ENCODE data around the gene DBNL.

DBNL gene

GRCh38 chr7:44062180-44062902 is 17.8 kb downstream of the DBNL start:
- no peak for DNase-seq (ENCODE audit: low read depth)

- no peak for DNase-seq (ENCODE audit: low read depth)
These were observed 18.4 kb downstream of the DBNL start for GRCh38 chr7:44062903-44063295.

GRCh38 chr7:44063547-44063893 is 19.0 kb downstream of the DBNL start:
- no peak for DNase-seq (ENCODE audit: low read depth)

GRCh38 chr7:44063894-44064651 is 19.6 kb downstream of the DBNL start:
- DNase-seq (ENCODE audit: low read depth), result no peak

GRCh38 chr7:44064791-44065430 is 20.4 kb downstream of the DBNL start:
- no peak for DNase-seq (ENCODE audit: low read depth)

GRCh38 chr7:44065431-44066110 is 21.1 kb downstream of the DBNL start, which contains the start of gene PGAM2:
PGAM2 (minus strand) TSS chr7:44065567; CDS start chr7:44065529, 38 bp downstream.
- DNase-seq (ENCODE audit: low read depth), result no peak

- DNase-seq (ENCODE audit: low read depth), result no peak
These were observed 21.6 kb downstream of the DBNL start for GRCh38 chr7:44066111-44066460.

GRCh38 chr7:44066494-44067063 is 22.1 kb downstream of the DBNL start:
- DNase-seq (ENCODE audit: low read depth), result no peak

GRCh38 chr7:44067064-44067951 is 22.8 kb downstream of the DBNL start:
- no peak for DNase-seq (ENCODE audit: low read depth)

- DNase-seq (ENCODE audit: low read depth), result no peak
These were observed 23.6 kb downstream of the DBNL start for GRCh38 chr7:44068054-44068453.

GRCh38 chr7:44071726-44072363 is 27.3 kb downstream of the DBNL start:
- DNase-seq (ENCODE audit: low read depth), result no peak

- DNase-seq (ENCODE audit: low read depth), result no peak
These were observed 28.1 kb downstream of the DBNL start for GRCh38 chr7:44072364-44073231.

GRCh38 chr7:44073664-44074348 is 29.3 kb downstream of the DBNL start:
- DNase-seq (ENCODE audit: low read depth), result no peak

GRCh38 chr7:44074349-44074695 is 29.8 kb downstream of the DBNL start:
- DNase-seq (ENCODE audit: low read depth), result no peak

GRCh38 chr7:44075296-44076075 is 31.0 kb downstream of the DBNL start:
- DNase-seq (ENCODE audit: low read depth), result no peak

- no peak for DNase-seq (ENCODE audit: low read depth)
These were observed 31.8 kb downstream of the DBNL start for GRCh38 chr7:44076101-44076895.

- DNase-seq (ENCODE audit: low read depth), result no peak
These were observed 32.6 kb downstream of the DBNL start for GRCh38 chr7:44077061-44077460.

- DNase-seq (ENCODE audit: low read depth), result no peak
These were observed 33.2 kb downstream of the DBNL start for GRCh38 chr7:44077681-44078091.
